HuH-7.5 (cell line): ENCODE data around the gene GABRB3.

Source experiments
- DNase-seq: peaks from one replicate; pipeline ENCODE4 v3.0.0; 2011; ENCODE audit warnings: low spot score

The GABRB3 gene

DNA sequence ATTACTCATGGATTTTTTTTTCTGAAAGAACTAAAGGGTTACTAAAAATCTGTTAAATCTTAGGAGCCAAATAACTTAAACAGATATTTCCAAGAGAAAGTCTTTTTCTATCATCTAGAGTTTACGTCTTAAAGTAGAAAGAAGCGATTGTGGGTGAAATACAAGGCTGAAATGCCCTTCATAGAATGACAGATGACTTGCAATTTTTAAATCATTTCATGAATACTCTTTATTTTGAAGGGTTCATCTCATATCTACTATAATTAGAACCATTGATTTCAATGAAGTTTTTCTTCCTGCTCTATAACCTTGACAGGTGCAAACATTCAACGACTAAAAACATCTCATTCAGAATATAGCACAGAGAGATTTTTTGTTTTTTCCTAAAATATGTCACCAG lies 217.0 kb downstream of the GABRB3 start:
- no peak for DNase-seq

DNA sequence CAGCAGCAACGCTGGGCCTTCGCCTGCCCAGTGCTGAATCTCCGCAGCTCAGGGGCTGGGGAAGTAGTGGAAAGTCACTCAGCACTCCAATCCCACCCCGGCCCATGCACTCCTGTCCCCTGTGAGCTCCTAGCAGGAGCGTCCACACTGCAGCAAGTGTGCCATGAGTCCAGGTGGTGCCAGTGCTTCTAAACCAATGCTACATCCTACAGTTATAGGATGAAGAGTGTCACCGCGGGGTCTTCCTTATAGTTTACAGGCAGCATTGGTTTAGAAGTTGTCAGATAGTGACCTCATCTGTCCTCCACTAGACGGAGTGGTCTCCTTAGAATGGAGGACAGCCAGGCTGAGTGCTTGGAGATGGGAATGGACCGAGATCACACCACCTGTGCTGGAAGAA lies 221.4 kb downstream of the GABRB3 start:
- DNase-seq = no peak

DNA sequence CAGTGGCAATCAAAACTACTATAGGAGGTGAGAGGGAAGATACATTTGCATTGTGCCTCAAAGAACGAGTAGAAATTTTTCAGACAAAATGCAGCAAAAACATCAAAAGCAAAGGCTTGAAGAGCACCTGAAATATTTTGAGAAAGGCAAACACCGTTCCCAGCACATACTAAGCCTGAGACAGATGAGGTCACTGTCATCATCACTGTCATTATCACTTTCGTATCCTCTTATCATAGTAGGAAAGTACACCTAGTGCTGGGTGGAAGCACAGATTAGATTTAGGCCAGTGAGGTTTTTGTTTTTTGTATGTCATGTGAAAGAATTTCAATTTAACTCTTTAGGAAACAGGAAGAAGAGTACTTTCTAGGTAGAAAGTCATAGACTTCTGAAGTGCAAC lies 222.0 kb downstream of the GABRB3 start:
- no peak for DNase-seq

DNA sequence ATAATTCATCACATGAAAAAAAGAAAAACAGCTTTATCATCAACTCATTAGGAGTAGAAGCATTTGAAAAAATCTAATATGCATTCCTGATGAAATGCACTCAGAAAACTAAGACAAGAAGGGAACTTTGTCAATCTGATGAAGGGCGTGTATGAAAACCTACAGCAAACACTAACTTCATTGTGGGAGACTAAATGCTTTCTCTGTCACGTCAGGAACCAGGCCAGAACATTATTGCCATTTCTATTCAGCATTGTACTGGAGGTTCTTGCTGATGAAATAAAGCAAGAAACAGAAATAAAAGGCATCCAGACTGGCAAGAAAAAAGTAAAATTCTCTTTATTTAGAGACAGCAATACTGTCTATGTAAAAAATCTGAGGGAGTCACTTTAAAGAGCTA lies 235.2 kb downstream of the GABRB3 start:
- no peak for DNase-seq

DNA sequence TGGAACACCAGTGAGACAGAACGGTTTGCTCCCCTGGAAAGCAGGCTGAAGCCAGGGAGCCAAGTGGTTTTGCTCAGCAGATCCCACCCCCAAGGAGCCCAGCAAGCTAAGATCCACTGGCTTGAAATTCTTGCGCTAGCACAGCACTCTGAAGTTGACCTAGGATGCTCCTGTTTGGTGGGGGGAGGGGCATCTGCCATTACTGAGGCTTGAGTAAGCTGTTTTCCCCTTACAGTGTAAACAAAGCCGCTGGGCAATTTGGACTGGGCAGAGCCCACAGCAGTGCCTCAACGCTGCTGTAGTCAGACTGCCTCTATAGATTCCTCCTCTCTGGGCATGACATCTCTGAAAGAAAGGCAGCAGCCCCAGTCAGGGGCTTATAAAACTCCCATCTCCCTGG lies 241.4 kb downstream of the GABRB3 start:
- no peak for DNase-seq

DNA sequence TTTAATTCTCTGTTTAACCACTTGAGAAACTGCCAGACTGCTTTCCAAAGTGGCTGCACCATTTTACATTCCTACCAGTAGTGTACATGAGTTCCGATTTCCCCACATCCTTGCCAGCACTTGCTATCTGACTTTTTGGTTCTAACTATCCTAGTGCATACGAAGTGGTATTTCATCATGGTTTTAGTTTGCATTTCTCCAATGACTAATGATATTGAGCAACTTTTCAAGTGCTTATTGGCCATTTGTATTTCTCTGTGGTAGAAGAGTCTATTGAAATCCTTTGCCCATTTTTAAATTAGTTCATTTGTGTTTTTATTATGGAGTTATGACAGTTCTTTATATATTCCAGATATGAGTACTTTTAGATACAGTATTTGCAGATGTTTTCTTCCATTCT lies 247.8 kb downstream of the GABRB3 start:
- DNase-seq = no peak

DNA sequence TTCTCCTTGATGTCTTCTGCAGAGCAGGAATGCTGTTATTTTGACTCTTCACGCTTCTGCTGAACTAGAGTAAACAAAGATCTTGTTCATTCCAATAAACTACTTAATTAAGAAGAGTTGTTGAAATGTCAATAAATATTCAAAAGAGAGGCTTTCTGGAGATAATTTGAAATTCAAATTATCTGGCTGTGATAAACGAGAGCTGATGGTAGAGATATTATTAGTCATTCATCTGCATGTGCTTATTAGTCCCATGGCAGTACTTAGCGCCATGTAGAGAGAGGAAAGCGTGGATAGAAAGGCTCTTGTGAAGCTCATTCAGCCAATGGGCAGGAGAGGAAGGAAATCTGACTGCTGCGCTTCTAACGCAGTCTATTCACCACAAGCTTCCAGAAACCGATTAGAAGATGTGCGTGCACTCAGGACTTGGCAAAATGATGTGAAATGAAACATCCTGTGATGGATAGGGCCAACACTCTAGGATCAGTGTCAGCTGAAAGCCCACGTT lies 251.1 kb downstream of the GABRB3 start:
- no peak for DNase-seq

DNA sequence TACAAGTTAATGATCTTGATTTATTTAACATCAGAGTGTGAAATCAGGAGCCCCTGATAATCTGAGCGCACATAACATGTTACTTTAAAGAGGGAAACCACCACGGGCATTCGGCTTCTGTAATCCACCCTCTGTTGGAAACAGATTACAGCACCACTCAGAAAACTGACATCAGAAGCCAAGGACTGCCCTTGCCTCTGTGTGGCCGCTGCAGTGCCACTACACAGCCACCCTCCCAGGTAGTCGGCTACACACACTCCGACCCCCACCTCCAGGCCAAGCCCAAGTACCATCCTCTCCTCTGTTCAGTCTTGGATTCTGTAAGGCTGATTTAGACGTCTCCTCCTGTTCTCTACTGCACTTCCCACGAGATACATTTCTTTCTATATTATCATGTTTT lies 251.7 kb downstream of the GABRB3 start:
- DNase-seq = no peak

DNA sequence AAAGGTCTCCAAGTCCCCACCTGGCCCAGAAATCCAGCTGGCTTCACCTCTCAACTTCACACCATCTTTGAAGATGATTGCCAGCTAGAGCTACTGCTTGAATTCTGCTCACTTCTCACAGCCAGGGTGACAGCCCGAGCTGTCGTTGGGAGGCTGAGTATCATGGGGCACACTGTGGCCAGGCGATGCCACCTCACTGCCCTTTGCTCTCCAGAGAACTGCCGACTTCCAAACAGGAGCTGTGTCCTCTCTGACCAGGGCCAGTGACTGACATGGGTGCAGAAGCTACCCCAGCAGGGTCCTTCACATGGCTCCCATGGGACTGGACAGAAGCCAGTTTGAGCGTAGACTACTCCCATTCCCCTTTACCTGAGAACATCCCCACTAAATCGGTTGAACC lies 254.0 kb downstream of the GABRB3 start:
- DNase-seq = no peak

DNA sequence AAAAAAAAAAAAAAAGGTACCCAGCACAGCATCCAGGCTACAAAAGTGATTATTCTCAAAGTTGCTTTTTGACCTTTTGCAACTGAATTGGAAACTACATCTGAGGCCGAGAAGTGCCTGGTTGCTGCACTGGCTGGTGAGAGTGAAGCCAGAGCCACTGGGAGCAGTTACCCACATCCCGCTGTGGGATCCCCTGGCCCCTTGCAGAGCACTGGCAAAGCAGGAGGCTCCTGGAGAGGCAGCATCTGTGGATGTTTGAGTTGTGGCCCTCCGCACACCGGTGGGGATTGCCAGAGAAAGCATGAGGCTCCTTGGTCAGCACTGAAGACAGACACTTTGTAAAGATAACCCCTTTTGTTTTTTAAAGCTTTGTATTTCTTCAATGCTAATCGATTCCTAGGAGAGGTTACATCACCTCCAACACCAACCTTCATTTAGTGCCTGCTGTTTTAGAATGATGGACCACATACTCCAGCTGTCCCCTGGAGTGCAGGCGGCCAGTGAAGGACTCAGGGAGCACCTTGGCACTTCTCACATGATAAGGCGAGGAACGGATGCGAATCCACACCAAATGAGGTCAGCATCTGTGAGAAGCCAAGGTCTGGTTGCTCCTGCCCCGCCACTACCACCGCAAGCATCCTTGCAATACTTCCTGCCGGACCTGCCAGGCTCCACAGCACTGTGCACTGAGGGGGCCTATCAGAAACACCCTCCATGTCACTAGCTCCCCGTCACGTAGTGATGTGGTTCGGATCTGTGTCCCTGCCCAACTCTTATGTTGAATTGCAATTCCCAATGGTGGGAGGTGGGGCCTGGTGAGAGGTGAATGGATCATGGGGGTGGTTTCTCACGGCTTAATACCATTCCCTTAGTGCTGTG lies 256.5 kb downstream of the GABRB3 start:
- DNase-seq = no peak

DNA sequence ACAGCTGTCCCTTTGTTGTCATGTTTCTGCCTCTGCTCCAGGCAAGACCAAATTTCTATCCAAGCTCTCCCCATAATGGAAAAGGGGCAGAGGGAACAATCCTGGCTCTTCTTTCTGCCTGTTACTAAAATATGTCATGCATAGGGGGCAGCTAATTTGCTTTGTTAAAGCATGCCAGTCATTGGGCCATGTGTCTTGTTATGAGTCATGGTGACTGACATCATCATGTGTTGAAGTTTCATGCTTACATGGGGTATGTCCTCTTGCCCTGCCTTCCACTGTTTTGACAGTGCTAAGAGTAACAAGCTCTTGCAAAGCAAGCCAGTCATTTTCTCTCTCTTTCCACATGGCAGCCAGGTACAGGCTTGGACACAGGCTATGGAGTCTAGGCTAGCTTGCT lies 268.9 kb downstream of the GABRB3 start:
- no peak for DNase-seq
